Activated CD4-positive, alpha-beta T cell treated with anti-CD3 and anti-CD28 coated beads, Interleukin-2, amount 10 ng/mL, durations not matched to agents 24 days and 14 days (primary cell): ENCODE results near the gene PEX7. TPM values are rescaled to one million over a fixed set of nuclear protein-coding genes. Genes with fewer than 3 reads are reported as not detected.
"Not testable (repeated sequence)": the region's sequence is repeated elsewhere in the genome, so short reads cannot be mapped to it uniquely, and the experiment has no call there.

Experiments
- DNase-seq: peaks from one replicate; pipeline ENCODE4 v3.0.0; 2022
- H3K27ac Mint-ChIP-seq: one replicate; pipeline ENCODE4 v1.8.0; 2022; ENCODE audit warnings: mild to moderate bottlenecking, mixed read lengths
- H3K27me3 Mint-ChIP-seq: one replicate; pipeline ENCODE4 v1.8.0; 2022; ENCODE audit warnings: mixed read lengths
- H3K36me3 Mint-ChIP-seq: one replicate; pipeline ENCODE4 v1.8.0; 2022; ENCODE audit warnings: low read depth, mild to moderate bottlenecking, mixed read lengths
- H3K4me1 Mint-ChIP-seq: one replicate; pipeline ENCODE4 v1.8.0; 2021; ENCODE audit warnings: mixed read lengths
- H3K4me3 Mint-ChIP-seq: one replicate; pipeline ENCODE4 v1.8.0; 2022; ENCODE audit warnings: mild to moderate bottlenecking, moderate library complexity, mixed read lengths
- H3K9me3 Mint-ChIP-seq: one replicate; pipeline ENCODE4 v1.8.0; 2021; ENCODE audit warnings: mixed read lengths
- intact Hi-C: fragments of 100-400 bp; cut with micrococcal nuclease; formaldehyde crosslinking; loops from one replicate; pipeline ENCODE4 v1.15.1; 2023
- total RNA-seq: library from RNA; stranded (reverse); gene quantifications from 2 replicates; pipeline ENCODE4 v1.2.3, GENCODE V29; 2022

PEX7 gene
- total RNA-seq, 1 donor from 2014 or later: 4.3 TPM

- H3K9me3 Mint-ChIP-seq: peaks cover 14% of the 10 kb centered on the region
- H3K4me3 Mint-ChIP-seq, DNase-seq, H3K27me3 Mint-ChIP-seq, H3K4me1 Mint-ChIP-seq, intact Hi-C loops, H3K27ac Mint-ChIP-seq: not testable (repeated sequence)
- H3K36me3 Mint-ChIP-seq: peaks cover 12% of the 10 kb centered on the region
Measured at GRCh38 chr6:136876469-136876868, 54.1 kb downstream of the PEX7 start.

DNA sequence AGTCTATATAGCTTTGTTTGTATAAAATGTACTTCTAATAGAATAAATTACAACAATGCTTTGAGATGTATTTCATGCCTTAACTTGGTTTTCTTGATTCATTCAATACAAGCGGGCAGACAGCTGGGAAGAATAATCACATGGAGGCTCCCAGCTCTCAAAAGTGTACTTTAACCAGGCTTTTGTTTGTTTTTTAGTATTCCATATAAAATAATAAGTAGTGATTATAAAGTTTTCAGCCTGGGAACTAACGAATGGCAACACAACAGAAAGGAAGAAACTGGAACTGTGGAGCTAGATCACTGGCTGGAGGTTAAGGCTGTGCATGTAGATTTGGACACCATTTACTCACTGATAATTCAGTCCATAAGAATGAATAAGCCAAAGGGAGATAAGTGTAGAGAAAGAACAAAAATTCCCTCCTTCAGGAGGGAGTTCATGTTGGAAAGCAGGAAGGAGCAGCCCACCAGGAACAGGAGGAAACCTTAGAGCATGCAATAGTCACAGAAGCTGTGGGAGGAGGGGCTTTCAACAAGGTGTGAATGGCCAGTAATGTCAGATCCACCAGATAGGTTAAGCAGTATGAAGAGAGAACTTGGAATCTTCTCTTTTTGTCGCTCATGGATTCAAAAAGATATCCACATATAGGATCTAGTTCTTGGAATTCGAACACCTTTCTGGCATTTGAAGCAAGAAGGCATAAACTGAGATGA is 58.5 kb downstream of the PEX7 start:
- H3K9me3 Mint-ChIP-seq: peaks cover 5% of the 10 kb centered on the region
- DNase-seq: no peak
- no peak overlapping the region for H3K4me3 Mint-ChIP-seq
- H3K27me3 Mint-ChIP-seq: no peaks in the 10 kb centered on the region
- no peak overlapping the region for H3K27ac Mint-ChIP-seq
- peaks cover 5% of the 10 kb centered on the region for H3K36me3 Mint-ChIP-seq
- H3K4me1 Mint-ChIP-seq: no peaks in the 10 kb centered on the region
- intact Hi-C loops: no loop called here

GRCh38 chr6:136886091-136886490 is 63.7 kb downstream of the PEX7 start:
- intact Hi-C loops: no loop called here
- DNase-seq: no peak
- H3K9me3 Mint-ChIP-seq: no peaks in the 10 kb centered on the region
- no peak overlapping the region for H3K4me3 Mint-ChIP-seq
- H3K27ac Mint-ChIP-seq: no peak overlapping the region
- H3K4me1 Mint-ChIP-seq: no peaks in the 10 kb centered on the region
- H3K36me3 Mint-ChIP-seq: no peaks in the 10 kb centered on the region
- no peaks in the 10 kb centered on the region for H3K27me3 Mint-ChIP-seq

DNA sequence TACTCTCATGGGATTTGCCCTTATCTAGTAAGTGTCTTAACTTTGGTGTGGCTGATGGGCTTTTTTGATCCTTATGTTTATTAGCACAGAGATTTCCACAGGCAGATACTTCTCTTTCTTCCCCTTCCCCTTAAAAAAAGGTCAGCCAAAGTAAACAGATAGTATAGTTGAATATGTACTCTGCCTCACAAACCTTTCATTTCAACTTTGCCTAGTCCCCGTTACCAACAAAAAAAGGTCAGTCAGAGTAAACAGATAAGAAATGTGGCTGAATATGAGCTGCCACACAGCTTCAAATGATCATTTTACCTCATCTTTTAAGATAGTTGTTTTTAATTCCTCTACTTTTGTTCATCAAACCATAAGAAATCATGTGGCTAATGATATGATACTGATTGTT is 65.6 kb downstream of the PEX7 start:
- Mint-ChIP-seq H3K4me1 (no peaks in the 10 kb centered on the region), H3K27me3 (no peaks in the 10 kb centered on the region)
- no peak for DNase-seq

GRCh38 chr6:136889271-136890193 is 67.1 kb downstream of the PEX7 start:
- Mint-ChIP-seq H3K4me1 (peaks cover 3% of the 10 kb centered on the region), H3K27ac (no peak overlapping the region)
- no peak for DNase-seq

More for the DNA sequence above, 65.6 kb downstream of the PEX7 start:
- Mint-ChIP-seq H3K9me3 (no peaks in the 10 kb centered on the region), H3K27ac (no peak overlapping the region), H3K4me3 (no peak overlapping the region), H3K36me3 (no peaks in the 10 kb centered on the region)
- intact Hi-C loops: no loop called here

GRCh38 chr6:136890194-136890839 is 67.9 kb downstream of the PEX7 start:
- Mint-ChIP-seq H3K4me1 (peaks cover 3% of the 10 kb centered on the region), H3K9me3 (no peaks in the 10 kb centered on the region), H3K27me3 (no peaks in the 10 kb centered on the region), H3K4me3 (no peak overlapping the region), H3K36me3 (no peaks in the 10 kb centered on the region), H3K27ac (no peak overlapping the region)
- no peak for DNase-seq
- intact Hi-C loops: no loop called here

More at GRCh38 chr6:136889271-136890193, 67.1 kb downstream of the PEX7 start:
- no peaks in the 10 kb centered on the region for H3K36me3 Mint-ChIP-seq
- no peaks in the 10 kb centered on the region for H3K9me3 Mint-ChIP-seq
- H3K4me3 Mint-ChIP-seq: no peak overlapping the region
- no peaks in the 10 kb centered on the region for H3K27me3 Mint-ChIP-seq
- intact Hi-C loops: no loop called here

DNA sequence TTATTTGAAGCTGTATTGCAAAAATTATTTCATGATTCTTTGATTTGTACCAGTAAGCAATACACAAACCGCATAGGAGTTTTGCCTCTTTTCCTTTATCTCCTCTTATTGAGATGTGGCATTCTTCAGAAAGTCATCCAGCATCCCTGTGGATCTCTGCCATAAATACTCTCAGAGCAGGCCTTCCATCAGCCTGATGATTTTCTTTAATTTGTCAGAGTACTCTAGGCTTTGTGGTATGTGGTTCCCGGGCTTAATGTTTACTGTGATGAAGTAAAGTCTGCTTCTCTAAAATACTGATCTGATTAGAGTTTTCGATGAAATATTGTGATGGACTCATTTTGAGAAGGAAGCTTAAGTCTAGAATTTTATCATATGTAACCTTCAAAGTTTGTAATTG is 68.6 kb downstream of the PEX7 start:
- H3K4me3 Mint-ChIP-seq: no peak overlapping the region
- peaks cover 3% of the 10 kb centered on the region for H3K4me1 Mint-ChIP-seq
- intact Hi-C loops: no loop called here
- H3K9me3 Mint-ChIP-seq: no peaks in the 10 kb centered on the region
- no peak for DNase-seq
- no peaks in the 10 kb centered on the region for H3K36me3 Mint-ChIP-seq
- H3K27ac Mint-ChIP-seq: no peak overlapping the region
- H3K27me3 Mint-ChIP-seq: no peaks in the 10 kb centered on the region

DNA sequence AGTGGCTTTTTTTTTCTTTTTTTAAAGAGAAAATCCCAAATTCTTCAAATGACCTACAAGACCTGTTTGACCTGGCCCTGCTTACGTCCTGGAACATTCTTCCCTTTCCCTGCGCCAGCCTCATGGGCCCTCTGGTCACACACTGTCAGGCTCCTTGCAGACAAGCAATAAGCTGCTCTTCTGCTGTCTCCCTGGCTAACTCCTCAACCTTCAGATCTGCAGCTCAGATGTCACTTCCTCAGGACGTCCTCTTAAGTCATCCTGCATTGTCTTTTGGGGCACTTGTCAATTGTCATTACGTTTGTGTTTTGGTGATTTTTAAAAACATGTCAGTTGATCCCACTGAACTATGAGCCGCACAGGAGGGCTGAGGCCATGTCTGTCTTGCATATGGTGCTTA is 70.8 kb downstream of the PEX7 start:
- DNase-seq: no peak
- Mint-ChIP-seq H3K9me3 (no peaks in the 10 kb centered on the region), H3K36me3 (peaks cover under 1% of the 10 kb centered on the region), H3K4me3 (no peak overlapping the region), H3K27ac (no peak overlapping the region), H3K4me1 (peaks cover 3% of the 10 kb centered on the region), H3K27me3 (no peaks in the 10 kb centered on the region)
- intact Hi-C loops: no loop called here

DNA sequence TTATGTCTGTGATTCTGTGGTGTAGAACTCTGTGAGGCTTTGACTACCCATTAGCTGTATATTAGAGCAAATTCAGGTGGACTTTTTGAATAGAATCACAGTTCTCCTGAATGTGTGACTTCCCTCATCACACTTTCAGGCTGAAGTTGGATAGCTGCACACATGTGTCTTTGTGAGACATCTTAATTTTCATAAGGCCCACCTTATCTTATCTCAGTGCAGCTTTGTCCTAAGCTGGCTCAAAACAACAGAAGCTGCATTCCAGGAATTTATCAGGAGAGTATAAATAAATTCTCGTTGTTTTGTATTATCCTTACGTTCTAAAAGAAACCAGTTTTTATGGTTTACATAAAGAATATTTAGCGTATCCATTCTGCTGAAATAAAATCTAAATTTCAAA is 73.5 kb downstream of the PEX7 start:
- intact Hi-C loops: no loop called here
- H3K4me3 Mint-ChIP-seq: no peak overlapping the region
- peaks cover 3% of the 10 kb centered on the region for H3K4me1 Mint-ChIP-seq
- peaks cover 5% of the 10 kb centered on the region for H3K36me3 Mint-ChIP-seq
- H3K27ac Mint-ChIP-seq: no peak overlapping the region
- H3K9me3 Mint-ChIP-seq: no peaks in the 10 kb centered on the region
- no peaks in the 10 kb centered on the region for H3K27me3 Mint-ChIP-seq
- DNase-seq: no peak

- DNase-seq: no peak
- peaks cover 3% of the 10 kb centered on the region for H3K4me1 Mint-ChIP-seq
- no peak overlapping the region for H3K4me3 Mint-ChIP-seq
- H3K9me3 Mint-ChIP-seq: no peaks in the 10 kb centered on the region
- H3K27ac Mint-ChIP-seq: no peak overlapping the region
- H3K27me3 Mint-ChIP-seq: no peaks in the 10 kb centered on the region
- intact Hi-C loops: no loop called here
- H3K36me3 Mint-ChIP-seq: peaks cover 7% of the 10 kb centered on the region
Measured at GRCh38 chr6:136897071-136897470, 74.7 kb downstream of the PEX7 start.

DNA sequence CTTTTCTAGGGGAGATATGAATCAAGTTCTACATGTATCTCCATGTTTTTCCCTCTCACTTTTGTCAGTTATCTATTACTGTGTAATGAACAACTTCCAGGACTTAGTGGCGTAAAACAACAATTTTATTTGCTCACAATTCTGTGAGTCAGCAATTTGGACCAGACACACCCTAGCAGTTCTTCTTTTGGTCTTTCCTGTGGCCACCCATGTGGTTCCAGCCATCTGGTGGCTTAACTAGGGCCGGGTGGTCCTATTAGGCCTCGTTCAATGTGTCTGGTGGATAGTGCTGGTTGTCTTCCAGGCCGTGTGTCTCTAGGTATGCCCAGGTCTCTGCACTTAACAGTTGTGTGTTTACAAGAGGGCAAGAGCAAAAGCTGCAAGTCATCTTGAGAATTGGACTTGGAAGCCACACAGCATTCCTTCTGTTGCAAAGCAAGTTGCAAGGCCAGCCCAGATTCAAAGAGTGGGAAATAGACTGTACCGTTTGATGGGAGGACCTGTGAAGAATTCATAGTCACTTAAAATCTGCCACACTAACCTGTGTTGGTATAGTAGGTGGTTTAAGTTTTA is 78.9 kb downstream of the PEX7 start:
- Mint-ChIP-seq H3K27me3 (no peaks in the 10 kb centered on the region), H3K36me3 (peaks cover 7% of the 10 kb centered on the region), H3K9me3 (no peaks in the 10 kb centered on the region), H3K4me1 (no peaks in the 10 kb centered on the region), H3K4me3 (no peak overlapping the region), H3K27ac (no peak overlapping the region)
- intact Hi-C loops: no loop called here
- DNase-seq: no peak

- DNase-seq, intact Hi-C loops, H3K27me3 Mint-ChIP-seq, H3K4me3 Mint-ChIP-seq, H3K36me3 Mint-ChIP-seq, H3K4me1 Mint-ChIP-seq, H3K9me3 Mint-ChIP-seq, H3K27ac Mint-ChIP-seq: not testable (repeated sequence)
Measured at GRCh38 chr6:136904477-136904876, 82.1 kb downstream of the PEX7 start.

- H3K27ac Mint-ChIP-seq: no peak overlapping the region
- no peak for DNase-seq
- no peak overlapping the region for H3K4me3 Mint-ChIP-seq
- intact Hi-C loops: no loop called here
- H3K27me3 Mint-ChIP-seq: peaks cover 24% of the 10 kb centered on the region
- H3K4me1 Mint-ChIP-seq: peaks cover 2% of the 10 kb centered on the region
- no peaks in the 10 kb centered on the region for H3K36me3 Mint-ChIP-seq
- H3K9me3 Mint-ChIP-seq: no peaks in the 10 kb centered on the region
Measured at GRCh38 chr6:136914947-136915346, 92.6 kb downstream of the PEX7 start.

DNA sequence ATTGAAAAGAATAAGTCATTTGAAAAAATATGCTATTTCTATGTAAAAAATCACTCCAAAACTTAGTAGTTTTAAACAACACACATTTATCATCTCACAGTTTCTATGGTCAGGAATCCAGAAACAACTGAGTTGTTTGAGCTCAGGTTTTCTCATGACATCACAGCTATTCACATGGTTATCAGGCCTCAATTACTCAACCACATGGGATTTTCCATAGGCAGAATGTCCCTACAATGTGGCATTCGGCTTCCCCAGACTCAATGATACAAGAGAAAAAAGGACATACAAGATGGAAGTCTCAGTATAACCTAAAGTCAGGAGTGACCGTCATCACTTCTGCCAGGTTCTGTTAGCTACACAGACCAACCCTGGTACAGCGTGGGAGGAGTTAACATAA is 96.3 kb downstream of the PEX7 start:
- no peak overlapping the region for H3K4me3 Mint-ChIP-seq
- DNase-seq: no peak
- intact Hi-C loops: no loop called here
- no peaks in the 10 kb centered on the region for H3K36me3 Mint-ChIP-seq
- peaks cover 22% of the 10 kb centered on the region for H3K4me1 Mint-ChIP-seq
- no peaks in the 10 kb centered on the region for H3K9me3 Mint-ChIP-seq
- no peak overlapping the region for H3K27ac Mint-ChIP-seq
- peaks cover 49% of the 10 kb centered on the region for H3K27me3 Mint-ChIP-seq
